Hepatocyte (in vitro differentiated cells): ENCODE results near the gene TEX19.

ENCODE experiments used
- CTCF ChIP-seq: fragments of 200-600 bp; sonication (generic); IDR thresholded peaks from 2 replicates; pipeline ENCODE4 v1.5.1; 2016; ENCODE audit warnings: antibody characterized with exemption, mild to moderate bottlenecking; ENCODE audit not compliant: poor library complexity
- EZH2phosphoT487 ChIP-seq: fragments of 200-600 bp; sonication (generic); IDR thresholded peaks from one replicate; pipeline ENCODE4 v1.6.1; 2018; ENCODE audit warnings: antibody characterized with exemption, mild to moderate bottlenecking, low read depth, moderate library complexity; ENCODE audit not compliant: unreplicated experiment, severe bottlenecking

- no peak for TF ChIP-seq CTCF
- no peak for TF ChIP-seq EZH2phosphoT487
These were observed 10.6 kb upstream of the TEX19 start for GRCh38 chr17:82348434-82348833.
